ENCODE measurements around the gene CTNND2.
"Not testable (repeated sequence)": the region's sequence is repeated elsewhere in the genome, so short reads cannot be mapped to it uniquely, and the experiment has no call there.

The CTNND2 gene

GRCh38 chr5:11828566-11828965, 75.7 kb downstream of the CTNND2 start:
- peaks cover 6 to 23% of the 10 kb centered on the region in 2 donors for H3K9me3 Mint-ChIP-seq
- H3K27ac Mint-ChIP-seq, H3K4me3 Mint-ChIP-seq, H3K4me1 Mint-ChIP-seq, H3K27me3 Mint-ChIP-seq, ATAC-seq, DNase-seq: not testable (repeated sequence)

DNA sequence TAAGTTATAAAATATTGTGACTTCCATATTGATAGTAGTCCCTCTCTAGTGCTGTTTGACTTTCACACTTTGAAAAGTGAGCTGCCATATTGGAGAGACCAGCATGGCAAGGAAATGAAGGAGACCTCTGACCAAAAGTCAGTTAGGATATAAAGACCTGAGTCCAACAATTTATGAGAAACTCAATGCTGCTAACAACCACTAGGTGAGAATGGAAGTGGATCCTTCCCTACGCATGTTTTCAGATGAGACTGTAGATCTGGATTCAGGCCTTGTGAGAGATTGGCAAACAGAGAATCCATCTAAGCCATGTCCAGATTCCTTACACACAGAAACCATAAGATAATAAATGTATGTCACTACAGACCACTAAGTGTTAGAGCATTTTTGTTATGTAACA, 81.6 kb downstream of the CTNND2 start:
- peaks cover 0 to 7% of the 10 kb centered on the region in 2 donors for H3K9me3 Mint-ChIP-seq
- DNase-seq (no peak), ATAC-seq (no peak)
- no peaks in the 10 kb centered on the region for H3K4me1 Mint-ChIP-seq
- H3K27ac Mint-ChIP-seq = no peak overlapping the region
- no peak overlapping the region for H3K4me3 Mint-ChIP-seq
- no peaks in the 10 kb centered on the region for H3K27me3 Mint-ChIP-seq

DNA sequence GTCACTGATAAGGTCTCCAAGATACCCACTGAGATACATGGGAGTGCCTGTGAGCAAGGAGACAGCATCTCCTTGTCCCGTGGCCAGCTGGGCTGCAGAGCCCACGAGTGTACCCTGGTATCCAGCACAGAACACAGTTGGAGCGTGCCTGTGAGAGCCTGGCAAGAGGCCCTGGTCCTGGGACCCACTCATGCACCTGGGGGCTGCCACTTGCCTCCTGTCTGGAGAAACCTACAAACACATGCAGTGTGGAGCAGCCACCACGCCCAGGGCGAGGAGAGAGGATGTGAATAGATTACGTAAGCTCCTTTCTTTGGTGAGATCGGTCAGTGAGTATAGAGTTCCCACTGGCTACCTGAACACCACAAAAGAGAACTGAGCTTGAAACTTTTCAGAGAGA, 88.3 kb downstream of the CTNND2 start:
- no peaks in the 10 kb centered on the region for H3K27me3 Mint-ChIP-seq
- peaks cover 0 to 5% of the 10 kb centered on the region in 2 donors for H3K9me3 Mint-ChIP-seq
- ATAC-seq = peak; percentile 31

DNA sequence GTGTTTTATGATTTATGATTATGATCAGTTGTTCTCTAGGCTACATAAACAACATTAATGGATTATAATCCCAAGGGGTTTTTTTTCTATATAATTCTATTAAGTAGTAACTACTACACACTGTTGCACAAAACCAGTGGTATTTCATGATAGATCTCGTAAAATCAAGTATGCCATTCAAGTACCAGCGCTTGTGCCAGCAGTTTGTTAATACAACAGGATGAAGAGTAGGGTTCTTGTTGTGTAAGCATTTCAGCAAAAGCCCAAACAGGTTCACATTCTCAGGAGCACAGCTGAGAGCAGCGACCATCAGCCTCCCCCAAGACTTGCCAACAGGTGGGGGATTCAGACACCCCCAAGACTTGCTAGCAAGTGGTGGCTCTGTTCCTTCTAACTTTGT, 88.8 kb downstream of the CTNND2 start:
- no peak overlapping the region for H3K27ac Mint-ChIP-seq

More for the DNA sequence above, 88.3 kb downstream of the CTNND2 start:
- DNase-seq = no peak
- no peaks in the 10 kb centered on the region for H3K4me1 Mint-ChIP-seq
- no peak overlapping the region for H3K4me3 Mint-ChIP-seq
- H3K27ac Mint-ChIP-seq = peak overlapping the region in 1 of 2 donors; percentile 34

GRCh38 chr5:11814373-11814772, 89.9 kb downstream of the CTNND2 start:
- no peak for DNase-seq
- H3K27ac Mint-ChIP-seq = no peak overlapping the region
- no peak overlapping the region for H3K4me3 Mint-ChIP-seq
- no peaks in the 10 kb centered on the region for H3K27me3 Mint-ChIP-seq
- H3K4me1 Mint-ChIP-seq = no peaks in the 10 kb centered on the region
- H3K9me3 Mint-ChIP-seq = peaks cover 0 to 5% of the 10 kb centered on the region in 2 donors
- no peak for ATAC-seq

More for the DNA sequence above, 88.8 kb downstream of the CTNND2 start:
- no peaks in the 10 kb centered on the region for H3K4me1 Mint-ChIP-seq
- no peak for DNase-seq
- H3K9me3 Mint-ChIP-seq = peaks cover 0 to 5% of the 10 kb centered on the region in 2 donors
- H3K4me3 Mint-ChIP-seq = no peak overlapping the region
- ATAC-seq = no peak
- H3K27me3 Mint-ChIP-seq = no peaks in the 10 kb centered on the region

GRCh38 chr5:11809407-11809806, 94.8 kb downstream of the CTNND2 start:
- no peak overlapping the region for H3K4me3 Mint-ChIP-seq
- H3K27ac Mint-ChIP-seq = no peak overlapping the region
- no peaks in the 10 kb centered on the region for H3K4me1 Mint-ChIP-seq
- DNase-seq (no peak), ATAC-seq (no peak)
- H3K9me3 Mint-ChIP-seq = peaks cover 0 to 7% of the 10 kb centered on the region in 2 donors
- H3K27me3 Mint-ChIP-seq = no peaks in the 10 kb centered on the region

DNA sequence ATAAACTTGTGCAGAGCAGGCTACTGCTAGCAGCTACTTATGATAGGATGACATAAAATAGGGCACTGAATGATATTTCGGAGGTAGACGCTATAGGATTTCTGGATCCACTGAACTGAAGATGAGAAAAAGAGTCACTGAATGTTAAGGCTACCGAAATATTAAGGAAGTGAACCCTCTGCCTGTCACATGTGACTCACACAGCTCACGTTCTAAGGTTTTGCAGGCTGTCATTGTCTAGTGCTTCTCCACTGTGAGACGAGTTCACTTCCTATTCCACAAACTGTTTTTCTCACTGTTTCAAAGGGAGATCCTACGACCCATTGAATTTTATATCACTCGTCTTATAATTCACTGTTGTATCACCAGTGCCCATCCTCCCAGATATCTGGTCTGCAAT, 100.8 kb downstream of the CTNND2 start:
- H3K27me3 Mint-ChIP-seq = no peaks in the 10 kb centered on the region
- no peak overlapping the region for H3K27ac Mint-ChIP-seq
- no peaks in the 10 kb centered on the region for H3K4me1 Mint-ChIP-seq
- no peak for DNase-seq
- H3K4me3 Mint-ChIP-seq = no peak overlapping the region
- ATAC-seq = no peak
- peaks cover 0 to 5% of the 10 kb centered on the region in 2 donors for H3K9me3 Mint-ChIP-seq

- Mint-ChIP-seq H3K27me3 (no peaks in the 10 kb centered on the region), H3K9me3 (no peaks in the 10 kb centered on the region), H3K4me1 (no peaks in the 10 kb centered on the region), H3K4me3 (no peak overlapping the region), H3K27ac (no peak overlapping the region)
- DNase-seq (no peak), ATAC-seq (no peak)
Measured at GRCh38 chr5:11801061-11801460, 103.2 kb downstream of the CTNND2 start.

GRCh38 chr5:11797132-11797531, 107.1 kb downstream of the CTNND2 start:
- ATAC-seq = no peak
- H3K9me3 Mint-ChIP-seq = peaks cover 0 to 6% of the 10 kb centered on the region in 2 donors
- no peaks in the 10 kb centered on the region for H3K27me3 Mint-ChIP-seq
- DNase-seq = no peak
- H3K27ac Mint-ChIP-seq = no peak overlapping the region
- no peaks in the 10 kb centered on the region for H3K4me1 Mint-ChIP-seq
- H3K4me3 Mint-ChIP-seq = no peak overlapping the region

- Mint-ChIP-seq H3K9me3 (peaks cover 9 to 15% of the 10 kb centered on the region in 2 donors), H3K4me1 (no peaks in the 10 kb centered on the region), H3K27me3 (no peaks in the 10 kb centered on the region), H3K4me3 (no peak overlapping the region), H3K27ac (no peak overlapping the region)
- ATAC-seq (no peak), DNase-seq (no peak)
Measured at GRCh38 chr5:11793396-11793795, 110.8 kb downstream of the CTNND2 start.

GRCh38 chr5:11792621-11793020, 111.6 kb downstream of the CTNND2 start:
- Mint-ChIP-seq H3K4me3 (no peak overlapping the region), H3K27me3 (no peaks in the 10 kb centered on the region), H3K4me1 (no peaks in the 10 kb centered on the region), H3K27ac (no peak overlapping the region), H3K9me3 (peaks cover 9 to 15% of the 10 kb centered on the region in 2 donors)
- DNase-seq (no peak), ATAC-seq (no peak)

DNA sequence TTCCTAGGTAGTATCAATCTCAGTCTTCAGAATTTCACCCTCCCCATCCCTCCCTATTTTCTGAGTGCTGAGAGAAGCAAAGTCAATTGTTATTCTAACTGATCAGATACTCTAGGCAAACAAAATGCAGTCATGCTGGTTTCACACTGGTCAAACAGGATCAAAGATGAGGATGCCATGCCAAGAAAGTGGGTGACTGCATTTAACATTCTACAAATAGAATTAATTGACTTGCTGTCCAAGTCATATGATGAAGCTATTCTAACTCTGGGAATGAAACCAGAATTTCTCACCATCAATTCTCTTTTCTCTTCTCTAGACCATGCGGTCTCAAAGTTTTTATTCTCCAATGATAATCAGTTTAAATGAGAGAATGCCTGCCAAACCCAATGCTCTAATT, 112.5 kb downstream of the CTNND2 start:
- H3K9me3 Mint-ChIP-seq = peaks cover 9 to 15% of the 10 kb centered on the region in 2 donors
- ATAC-seq = no peak

GRCh38 chr5:11790201-11790600, 114.0 kb downstream of the CTNND2 start:
- ATAC-seq = no peak
- no peak overlapping the region for H3K27ac Mint-ChIP-seq
- H3K9me3 Mint-ChIP-seq = peaks cover 9 to 12% of the 10 kb centered on the region in 2 donors
- H3K4me1 Mint-ChIP-seq = no peaks in the 10 kb centered on the region
- H3K4me3 Mint-ChIP-seq = no peak overlapping the region
- H3K27me3 Mint-ChIP-seq = no peaks in the 10 kb centered on the region
- no peak for DNase-seq

More for the DNA sequence above, 112.5 kb downstream of the CTNND2 start:
- DNase-seq = no peak
- no peaks in the 10 kb centered on the region for H3K4me1 Mint-ChIP-seq
- no peak overlapping the region for H3K4me3 Mint-ChIP-seq
- H3K27ac Mint-ChIP-seq = no peak overlapping the region
- no peaks in the 10 kb centered on the region for H3K27me3 Mint-ChIP-seq

DNA sequence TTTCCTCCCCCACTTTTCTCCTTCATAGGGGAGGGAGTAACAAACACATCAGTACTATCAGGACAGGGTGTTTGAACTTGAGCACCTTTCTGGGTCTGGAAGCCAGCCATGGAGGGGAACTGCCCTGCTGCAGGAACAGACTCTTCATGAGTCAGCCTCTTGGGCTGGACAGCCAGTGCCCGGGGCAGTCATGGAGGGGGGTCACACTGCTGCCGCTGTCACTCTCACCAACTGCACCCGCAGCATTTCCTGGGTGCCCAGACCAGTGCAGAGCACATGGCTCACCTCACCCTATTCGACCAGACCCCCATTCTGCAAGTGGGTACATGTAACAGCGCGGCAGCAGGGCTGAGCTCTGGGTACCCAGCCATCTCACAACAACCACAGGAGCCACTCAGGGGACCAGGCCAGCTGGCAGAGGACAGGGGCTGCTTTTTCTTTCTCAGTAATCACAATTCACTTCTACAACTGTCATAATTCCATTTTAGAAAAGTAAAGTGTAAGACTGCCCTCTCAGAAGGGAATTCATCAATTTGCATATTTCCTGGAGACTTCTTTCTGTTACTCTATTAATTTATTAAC, 118.4 kb downstream of the CTNND2 start:
- ATAC-seq (no peak), DNase-seq (no peak)
- H3K4me3 Mint-ChIP-seq = no peak overlapping the region
- H3K9me3 Mint-ChIP-seq = peaks cover 12 to 14% of the 10 kb centered on the region in 2 donors
- no peaks in the 10 kb centered on the region for H3K4me1 Mint-ChIP-seq
- H3K27ac Mint-ChIP-seq = no peak overlapping the region
- H3K27me3 Mint-ChIP-seq = no peaks in the 10 kb centered on the region

GRCh38 chr5:11780641-11781345, 123.5 kb downstream of the CTNND2 start:
- Mint-ChIP-seq H3K4me3 (no peak overlapping the region), H3K27me3 (no peaks in the 10 kb centered on the region), H3K27ac (no peak overlapping the region), H3K4me1 (no peaks in the 10 kb centered on the region), H3K9me3 (peaks cover 11 to 20% of the 10 kb centered on the region in 2 donors)
- no peak for ATAC-seq
- DNase-seq = no peak

GRCh38 chr5:11777096-11777495, 127.2 kb downstream of the CTNND2 start:
- peaks cover 13% of the 10 kb centered on the region in 2 donors for H3K9me3 Mint-ChIP-seq
- DNase-seq (no peak), ATAC-seq (no peak)
- H3K4me3 Mint-ChIP-seq = no peak overlapping the region
- H3K4me1 Mint-ChIP-seq = no peaks in the 10 kb centered on the region
- no peak overlapping the region for H3K27ac Mint-ChIP-seq
- H3K27me3 Mint-ChIP-seq = no peaks in the 10 kb centered on the region

Measured in stimulated activated naive CD8-positive, alpha-beta T cell treated with anti-CD3 and anti-CD28 coated beads, Interleukin-15, amount 100 ng/mL, for 72 hours (primary cell).